HL-60/S4 treated with phorbol 12-myristate 13-acetate at 8.2 ng/mL for 4 days and 3 days (cell line): Measurements from ENCODE around the gene STYK1.
"Not testable (repeated sequence)": the region's sequence is repeated elsewhere in the genome, so short reads cannot be mapped to it uniquely, and the experiment has no call there.

Experiments used
- in situ Hi-C: fragments of 300-500 bp; cut with MboI; formaldehyde crosslinking; loops from 2 replicates; pipeline ENCODE4 v1.15.0; 2022; ENCODE audit warnings: low sequenced_read_pairs

STYK1 gene

DNA sequence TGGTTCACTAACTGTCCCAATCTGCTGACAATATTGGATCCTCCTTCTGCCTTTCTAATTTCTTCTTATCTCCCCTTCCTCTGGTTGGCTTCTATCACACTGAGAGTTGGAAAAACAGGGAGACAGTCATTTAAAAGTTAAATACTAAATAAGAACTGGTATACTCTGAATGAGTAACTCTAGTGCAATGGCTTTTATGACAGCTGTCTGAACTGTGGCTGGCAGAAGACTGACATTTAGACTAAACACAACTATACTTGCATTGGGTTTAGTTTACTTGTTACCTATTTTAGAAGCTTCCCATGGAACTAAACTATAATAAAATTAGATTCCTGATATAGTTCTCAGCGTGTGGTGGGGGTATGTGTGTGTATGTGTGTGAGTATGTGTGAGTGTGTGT is 52.6 kb downstream of the STYK1 start:
- in situ Hi-C loops: no loop called here

DNA sequence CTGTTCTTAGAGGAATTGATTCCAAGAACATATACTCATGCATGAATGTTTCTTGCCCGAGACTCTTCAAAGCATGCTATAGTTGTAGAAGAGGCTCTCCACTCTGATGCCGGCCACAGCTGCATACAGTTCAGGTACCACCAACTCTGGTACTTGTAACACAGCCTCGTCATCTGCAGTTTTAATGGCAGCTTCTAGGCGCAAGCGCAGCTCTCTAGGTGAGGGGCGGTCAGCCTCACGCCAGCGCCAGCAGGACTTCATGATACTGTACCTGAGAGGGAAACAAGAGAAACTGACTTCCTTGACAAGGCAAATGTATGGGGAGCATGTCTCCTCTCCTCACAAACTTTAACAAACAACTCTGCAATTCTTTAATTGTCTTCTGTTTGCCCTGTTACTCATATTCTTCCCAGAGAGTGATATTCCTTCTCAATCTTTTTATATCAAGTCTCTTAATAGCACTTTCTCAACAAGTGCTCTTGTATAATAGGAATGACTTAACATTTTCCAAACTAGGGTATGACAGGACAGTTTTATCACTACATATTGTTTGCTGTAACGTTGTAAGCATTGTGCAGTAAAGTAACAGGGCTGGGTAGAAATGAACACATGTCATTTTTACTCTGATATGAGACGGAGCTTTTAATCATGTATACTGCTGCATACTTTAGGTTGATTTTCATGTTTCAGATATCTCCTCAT is 53.6 kb downstream of the STYK1 start:
- in situ Hi-C loops: no loop called here

DNA sequence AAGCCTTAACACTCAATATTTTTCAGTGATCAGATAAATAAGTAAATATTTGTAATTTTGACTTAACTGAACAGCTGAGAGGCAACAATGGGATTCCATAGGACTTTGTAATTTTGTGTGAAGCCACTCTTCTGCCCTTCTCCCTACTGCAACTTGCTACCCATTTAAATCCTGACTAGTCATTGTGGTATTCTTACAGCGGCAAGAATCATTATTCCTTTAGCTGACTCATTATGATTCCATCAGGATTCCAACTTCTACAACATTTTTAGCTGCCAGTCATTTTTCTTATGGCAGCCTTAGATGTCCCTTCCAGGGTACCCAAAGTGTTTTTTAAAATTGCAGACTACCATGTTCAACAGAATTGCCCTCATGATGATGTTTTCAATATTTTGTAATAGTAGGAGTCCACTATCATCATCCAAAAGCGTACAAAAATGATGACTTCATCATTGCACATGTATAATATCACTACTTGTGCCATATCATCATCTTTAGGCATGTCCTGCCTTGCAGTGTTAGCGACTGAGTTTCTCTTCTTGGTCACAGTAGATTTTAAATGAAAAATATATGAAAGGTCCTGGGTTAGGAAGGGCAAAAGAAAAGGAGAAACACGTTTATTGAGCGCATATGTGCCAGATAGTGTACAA is 55.4 kb downstream of the STYK1 start:
- in situ Hi-C loops: no loop called here

DNA sequence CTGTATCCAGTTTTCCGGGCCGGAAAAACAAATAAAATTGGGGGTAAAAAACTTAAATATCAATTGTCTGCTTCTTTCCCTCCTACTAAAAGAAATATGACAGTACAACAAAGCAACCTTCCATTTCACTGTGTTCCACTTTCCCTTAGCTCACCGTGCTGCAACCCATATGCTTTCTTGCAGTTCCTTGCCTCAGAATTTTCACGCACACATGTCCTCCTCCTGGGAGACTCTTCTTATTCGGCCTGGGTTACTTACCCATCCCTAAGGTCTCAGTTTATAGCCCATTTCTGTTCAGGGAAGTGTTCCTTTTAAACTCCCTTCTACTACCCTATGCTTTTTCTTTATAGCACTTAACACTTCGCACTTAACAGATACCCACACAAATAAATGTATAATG is 56.0 kb downstream of the STYK1 start:
- in situ Hi-C loops: no loop called here

DNA sequence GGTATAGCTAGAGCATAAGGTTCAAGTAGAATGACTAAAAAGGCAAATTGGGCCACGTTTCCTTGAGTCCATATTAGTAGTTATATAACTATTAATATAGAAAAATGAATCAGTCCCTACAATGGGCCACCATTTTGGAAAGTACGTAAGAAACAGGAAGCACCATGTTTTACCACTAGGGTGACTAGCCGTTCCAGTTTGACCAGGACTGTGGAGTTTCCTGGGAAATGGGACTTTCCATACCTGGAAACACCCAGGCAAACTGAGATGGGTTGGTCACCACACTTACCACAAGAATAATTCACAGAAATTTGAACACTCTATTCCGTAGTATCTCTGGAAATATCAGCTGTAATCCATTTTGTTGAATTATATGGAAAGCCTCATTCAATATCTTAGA is 58.3 kb downstream of the STYK1 start:
- in situ Hi-C loops: no loop called here

DNA sequence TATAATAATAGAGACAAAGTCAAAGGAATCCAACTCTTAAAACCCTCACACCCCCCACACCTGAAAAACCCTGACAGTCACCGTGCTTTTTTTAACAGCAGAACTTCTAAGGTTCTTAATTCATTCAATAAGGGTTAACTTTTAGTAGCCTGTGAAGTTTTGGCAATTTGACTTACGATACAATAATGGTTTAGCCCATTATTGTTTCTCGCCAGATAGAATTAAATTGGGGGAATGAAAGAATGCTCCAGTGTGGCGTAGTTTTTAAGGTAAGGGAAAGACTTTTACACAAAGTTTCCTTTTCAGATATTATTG is 59.8 kb downstream of the STYK1 start:
- in situ Hi-C loops: no loop called here

DNA sequence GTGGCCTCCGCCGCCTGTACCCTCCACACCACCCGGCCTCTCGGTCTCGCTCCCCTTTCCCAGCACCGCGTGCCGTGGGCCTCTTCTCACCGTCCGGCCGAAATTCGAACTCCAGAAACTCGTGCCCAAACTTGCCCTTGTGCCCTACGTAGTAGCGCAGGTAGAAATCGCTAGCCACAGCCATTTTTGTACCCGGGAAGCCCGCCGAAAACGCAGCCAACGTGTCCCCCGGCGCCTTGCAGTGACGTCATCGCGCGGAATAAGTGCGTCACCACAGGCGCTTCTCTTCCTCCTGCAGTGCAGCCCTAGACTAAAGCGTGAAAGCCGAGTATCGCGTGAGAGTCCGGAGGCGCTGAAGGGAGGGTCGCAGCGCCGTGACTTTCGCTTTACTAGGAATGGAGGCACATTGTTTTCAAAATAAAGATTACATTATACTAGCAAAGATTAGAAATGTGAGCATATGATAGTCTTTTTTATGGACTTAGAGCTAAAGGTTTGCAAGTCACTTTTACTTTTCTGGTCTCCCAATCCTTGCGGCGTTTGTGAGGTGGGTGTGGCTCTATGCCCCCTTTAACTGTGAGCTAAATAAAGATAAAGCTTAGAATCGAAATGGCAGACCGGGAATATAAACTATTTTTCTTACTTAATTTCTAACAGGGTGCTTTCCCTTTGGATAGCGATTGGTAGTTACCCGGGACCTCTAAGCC is 60.4 kb downstream of the STYK1 start, which contains the start of gene MAGOHB:
Gene MAGOHB (minus strand): TSS at position 261 of the 707 bp plus-strand sequence. CDS start 77 bp downstream, at position 184.
- in situ Hi-C loops: no loop called here

DNA sequence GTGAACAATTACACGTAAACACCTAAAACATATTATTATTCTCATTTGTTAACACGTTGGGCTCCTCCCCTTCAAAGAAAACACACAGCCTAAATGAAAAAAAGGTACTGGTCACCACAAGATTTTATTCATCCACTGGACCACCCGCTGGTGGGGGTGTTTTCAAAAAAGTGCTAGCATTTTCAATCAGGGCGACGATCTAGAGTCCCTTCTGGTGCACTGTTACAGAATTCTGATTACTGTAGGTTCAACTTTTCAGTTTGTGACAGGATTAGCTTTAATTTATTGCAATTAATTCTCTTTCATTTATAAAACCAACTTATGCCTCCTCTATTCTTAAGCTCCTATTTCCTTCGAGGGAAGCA is 60.9 kb downstream of the STYK1 start:
- in situ Hi-C loops: no loop called here

DNA sequence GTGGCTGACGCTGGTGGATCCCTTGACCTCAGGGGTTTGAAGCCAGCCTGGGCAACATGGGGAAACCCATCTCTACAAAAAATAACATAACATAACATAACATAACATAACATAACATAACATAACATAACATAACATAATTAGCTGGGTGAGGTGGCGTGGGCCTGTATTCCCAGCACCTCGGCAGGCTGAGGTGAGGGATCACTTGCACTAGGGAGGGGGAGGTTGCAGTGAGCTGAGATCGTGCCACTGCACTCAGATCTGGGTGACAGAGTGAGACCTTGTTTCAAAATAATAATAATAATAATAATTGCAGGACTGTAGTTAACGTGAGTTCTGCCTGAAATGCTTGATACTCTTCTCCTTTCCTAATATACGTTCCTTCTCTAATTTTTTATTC is 61.7 kb downstream of the STYK1 start:
- in situ Hi-C loops: no loop called here

DNA sequence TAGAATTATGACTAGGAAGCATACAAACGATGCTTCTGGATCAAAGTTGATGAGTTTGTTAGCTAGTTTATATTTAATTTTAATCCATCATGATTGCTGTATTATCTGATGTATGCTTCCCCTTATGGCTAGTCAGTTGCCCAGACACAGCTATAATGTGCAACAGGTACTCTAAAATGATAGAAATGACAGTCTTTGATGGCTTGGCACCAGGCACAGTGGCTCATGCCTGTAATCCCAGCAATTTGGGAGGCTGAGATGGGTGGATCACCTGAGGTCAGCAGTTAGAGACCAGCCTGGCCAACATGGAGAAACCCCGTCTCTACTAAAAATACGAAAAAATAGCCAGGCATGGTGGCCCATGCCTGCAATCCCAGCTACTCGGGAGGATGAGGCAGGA is 62.6 kb downstream of the STYK1 start:
- in situ Hi-C loops: not testable (repeated sequence)

DNA sequence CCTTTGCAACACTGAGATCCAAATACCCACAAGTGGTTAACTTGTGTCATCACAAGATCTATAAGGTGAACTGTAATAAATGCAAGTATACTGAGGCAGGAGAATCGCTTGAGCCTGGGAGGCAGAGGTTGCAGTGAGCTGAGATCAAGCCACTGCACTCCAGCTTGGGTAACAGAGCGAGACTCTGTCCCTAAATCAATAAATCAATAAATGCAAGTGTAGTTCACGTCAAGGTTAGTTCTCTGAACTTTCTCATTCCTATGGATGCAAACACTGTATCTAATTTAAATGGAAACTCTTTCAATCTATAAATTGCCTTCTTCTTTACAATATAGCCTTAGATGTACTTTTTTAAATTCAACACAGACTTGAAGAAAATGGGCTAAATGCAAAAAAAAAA is 63.7 kb downstream of the STYK1 start:
- in situ Hi-C loops: no loop called here

DNA sequence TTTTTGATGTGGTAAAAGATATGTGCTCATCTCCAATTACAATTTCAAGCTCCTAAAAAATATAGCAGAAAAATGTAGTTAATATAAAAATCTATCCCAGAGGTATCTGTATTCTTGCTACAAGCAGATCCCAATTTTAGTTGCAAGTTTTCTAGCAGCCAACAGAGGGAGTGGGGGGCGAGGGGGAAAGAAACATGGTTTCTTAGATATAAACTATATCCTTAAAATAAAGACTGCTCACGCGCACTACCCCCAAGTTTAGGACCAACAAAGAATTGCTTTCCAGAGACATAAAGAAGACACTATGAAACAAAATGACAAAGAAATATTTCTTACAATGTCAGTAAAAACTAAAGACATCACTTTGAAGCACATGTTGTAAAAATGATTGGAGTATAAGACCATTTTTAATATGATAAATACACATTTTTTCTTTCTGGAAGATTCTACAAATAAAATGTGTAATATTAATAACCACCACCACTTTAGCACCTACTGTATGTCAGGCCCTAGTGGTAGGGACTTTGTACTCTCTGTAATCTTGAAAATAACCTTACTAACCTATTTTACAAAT is 65.9 kb downstream of the STYK1 start:
- in situ Hi-C loops: no loop called here

DNA sequence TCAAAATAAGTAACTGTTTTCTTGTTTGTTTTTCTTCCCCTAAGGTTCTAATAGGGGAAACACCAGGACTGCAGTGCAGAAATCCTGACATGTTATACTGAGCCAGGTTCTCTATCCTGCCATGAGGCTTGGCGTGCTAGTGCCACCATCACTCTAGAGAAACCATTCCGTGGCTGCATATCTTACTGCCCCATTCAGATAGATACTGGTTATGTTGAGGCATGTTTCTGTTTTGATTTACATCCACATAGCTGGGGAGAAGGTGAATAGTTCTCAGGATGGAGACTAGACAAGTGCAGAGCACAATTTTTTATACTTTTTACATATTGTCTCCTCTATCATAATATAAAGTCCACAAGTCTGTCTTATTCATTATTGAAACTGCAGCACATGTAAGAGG is 72.0 kb downstream of the STYK1 start:
- in situ Hi-C loops: no loop called here

DNA sequence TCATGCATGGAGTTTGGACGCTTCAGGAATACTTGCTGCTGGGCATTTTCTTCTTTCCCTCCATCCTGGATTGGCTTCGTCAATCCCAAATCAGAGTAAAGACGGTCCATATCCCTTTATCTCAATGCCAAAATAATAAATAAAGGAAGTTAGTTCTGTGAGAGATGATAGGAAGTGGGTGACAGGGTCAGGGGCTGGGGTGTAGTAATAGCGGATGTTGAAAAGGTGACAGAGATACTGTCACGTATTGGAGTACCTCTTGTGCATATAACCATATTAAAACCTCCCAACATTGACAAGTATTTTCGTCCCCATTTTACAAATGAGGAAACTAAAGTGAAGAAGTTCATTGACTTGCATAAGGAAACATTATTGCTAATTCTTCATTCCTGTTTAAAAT is 72.9 kb downstream of the STYK1 start:
- in situ Hi-C loops: no loop called here

DNA sequence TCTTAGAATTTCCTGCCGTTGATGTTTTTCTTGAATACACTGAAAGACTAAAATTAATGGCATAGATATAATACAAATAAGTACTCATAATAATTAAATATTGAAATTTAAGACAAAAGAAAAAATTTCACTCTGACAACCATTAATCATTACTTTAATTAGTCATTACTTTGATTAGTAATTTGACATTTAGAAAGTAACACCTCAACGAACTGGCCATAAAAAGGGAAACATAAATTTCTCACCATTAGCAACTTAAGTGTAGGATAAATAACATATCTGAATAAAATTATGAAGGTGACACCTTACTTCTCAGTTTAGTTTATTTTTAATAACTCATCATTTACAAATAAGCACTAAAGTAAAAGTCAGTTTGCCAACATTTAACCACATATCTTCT is 78.0 kb downstream of the STYK1 start:
- in situ Hi-C loops: no loop called here

DNA sequence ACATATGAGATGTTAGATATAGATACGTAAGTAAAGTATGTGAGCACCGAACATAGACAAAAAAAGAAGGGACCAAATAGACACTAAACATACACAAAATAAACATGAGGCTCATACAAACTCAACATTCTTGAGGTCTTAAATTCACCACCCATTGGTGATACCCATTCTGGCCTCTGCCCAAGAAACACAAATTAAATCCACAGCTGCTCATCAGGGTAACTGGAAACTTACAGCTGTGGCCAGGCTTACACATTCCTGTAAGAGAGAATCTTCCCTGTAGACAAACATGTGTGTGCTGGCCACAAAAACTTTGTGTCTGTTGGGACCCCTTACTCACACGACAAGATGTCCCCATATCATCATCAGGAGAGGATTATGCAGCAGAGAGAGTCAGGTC is 82.9 kb downstream of the STYK1 start:
- in situ Hi-C loops: no loop called here

DNA sequence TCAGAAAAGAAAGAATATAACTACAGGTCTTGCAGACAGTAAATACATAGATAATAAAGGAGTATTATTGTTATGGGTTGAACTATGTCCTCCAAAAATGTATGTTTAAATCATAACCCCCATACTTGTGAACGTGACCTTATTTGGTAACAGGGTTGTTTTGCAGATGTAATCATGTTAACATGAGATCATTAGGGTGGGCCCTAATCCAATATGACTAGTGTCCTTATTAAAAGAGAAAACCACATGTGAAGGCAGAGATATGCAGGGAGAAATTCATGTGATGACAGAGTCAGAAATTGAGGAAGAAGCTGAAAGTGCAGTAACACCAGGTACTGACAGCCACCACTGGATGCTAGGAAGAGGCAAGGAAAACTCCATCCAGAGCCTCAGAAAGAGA is 89.4 kb downstream of the STYK1 start:
- in situ Hi-C loops: no loop called here

DNA sequence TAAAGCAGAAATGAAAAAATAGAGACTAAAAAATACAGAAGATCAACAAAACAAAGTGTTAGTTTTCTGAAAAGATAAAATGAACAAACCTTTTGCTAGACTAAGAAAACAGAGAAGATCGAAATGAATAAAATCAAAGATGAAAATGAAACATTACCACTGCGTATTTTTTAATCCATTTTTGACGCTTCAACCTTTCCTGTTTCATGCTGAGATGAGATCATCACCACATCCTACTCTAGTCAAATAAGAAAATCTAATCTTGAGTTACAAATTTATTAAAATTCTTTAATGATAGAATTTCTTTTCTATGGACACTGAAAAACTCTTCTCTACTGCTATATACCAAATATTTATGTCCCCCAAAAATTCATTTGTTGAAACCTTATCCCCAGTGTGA is 91.1 kb downstream of the STYK1 start:
- in situ Hi-C loops: no loop called here

DNA sequence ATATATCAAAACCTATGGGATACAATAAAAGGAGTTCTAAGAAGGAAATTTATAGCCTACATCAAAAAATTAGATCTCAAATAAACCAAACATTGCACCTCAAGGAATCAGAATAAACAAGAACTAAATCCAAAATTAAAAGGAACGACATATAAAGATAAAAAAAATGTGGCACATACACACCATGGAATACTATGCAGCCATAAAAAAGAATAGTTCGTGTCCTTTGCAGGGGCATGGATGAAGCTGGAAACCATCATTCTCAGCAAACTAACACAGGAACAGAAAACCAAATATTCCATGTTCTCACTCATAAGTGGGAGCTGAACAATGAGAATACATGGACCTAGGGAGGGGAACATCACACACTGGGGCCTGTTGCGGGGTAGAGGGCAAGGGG is 91.7 kb downstream of the STYK1 start:
- in situ Hi-C loops: not testable (repeated sequence)

DNA sequence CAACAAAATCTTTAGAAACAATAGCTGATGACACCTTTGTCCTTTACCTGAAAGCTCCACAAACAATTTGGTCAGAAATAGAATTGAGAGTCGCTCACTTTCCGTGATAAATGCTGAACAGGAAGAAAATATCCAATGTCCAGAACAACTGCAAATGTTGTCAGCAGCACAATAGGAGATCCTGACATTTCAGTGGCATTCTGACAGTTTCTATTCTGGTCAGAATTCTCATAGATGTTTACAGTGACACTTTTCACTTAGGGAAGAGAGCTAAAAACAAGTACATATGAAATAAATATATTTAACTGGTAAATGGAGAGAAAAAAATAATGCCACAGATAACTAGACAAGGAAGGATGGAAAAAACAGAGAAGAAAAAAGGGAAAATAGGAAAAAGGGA is 99.5 kb downstream of the STYK1 start:
- in situ Hi-C loops: loop anchor here (25.0 kb wide), 2 partner anchors 212 to 337 kb away; no protein-coding TSS in a partner anchor

DNA sequence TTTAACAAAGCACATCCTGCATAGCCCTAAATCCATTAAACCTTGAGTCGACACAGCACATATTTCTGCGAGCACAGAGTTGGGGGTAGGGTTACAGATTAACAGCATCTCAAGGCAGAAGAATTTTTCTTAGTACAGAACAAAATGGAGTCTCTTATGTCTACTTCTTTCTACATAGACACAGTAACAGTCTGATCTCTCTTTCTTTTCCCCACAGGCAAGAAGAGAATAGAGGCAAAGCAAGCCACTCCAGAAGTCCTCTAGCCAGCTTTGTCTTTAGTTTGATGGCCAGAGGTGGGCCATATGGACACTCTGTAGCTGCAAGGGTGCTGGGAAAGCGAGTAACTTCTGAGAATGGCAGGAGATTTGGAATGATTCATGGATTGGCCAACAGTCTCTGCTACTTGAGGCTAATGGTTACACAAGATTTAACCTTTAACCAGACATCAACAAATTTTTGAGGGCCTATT is 101.8 kb downstream of the STYK1 start:
- in situ Hi-C loops: loop anchor here (25.0 kb wide), 2 partner anchors 210 to 335 kb away; no protein-coding TSS in a partner anchor

DNA sequence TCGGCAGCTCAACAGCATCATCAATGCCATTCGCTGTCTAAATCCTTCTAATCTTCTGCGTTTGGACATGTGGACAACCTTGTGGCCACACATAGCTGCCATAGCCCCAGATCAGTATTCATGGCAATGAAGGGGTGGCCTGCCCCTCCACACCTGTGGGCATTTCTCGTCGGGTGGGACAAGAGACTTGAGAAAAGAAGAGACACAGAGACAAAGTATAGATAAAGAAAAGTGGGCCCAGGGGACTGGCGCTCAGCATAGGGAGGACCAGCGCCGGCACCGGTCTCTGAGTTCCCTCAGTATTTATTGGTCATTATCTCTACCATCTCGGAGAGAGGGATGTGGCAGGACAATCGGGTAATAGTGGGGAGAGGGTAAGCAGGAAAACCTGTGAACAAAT is 102.7 kb downstream of the STYK1 start:
- in situ Hi-C loops: loop anchor here (25.0 kb wide), 2 partner anchors 209 to 334 kb away; no protein-coding TSS in a partner anchor
